CD4-positive, alpha-beta T cell treated with Interleukin-15 for 1 hour (primary cell): ENCODE measurements around the gene ROR1.

Experiments
- DNase-seq: peaks from one replicate; pipeline ENCODE4 v3.0.0-alpha.2; 2020

Gene ROR1

GRCh38 chr1:64163431-64163830, 389.6 kb downstream of the ROR1 start:
- no peak for DNase-seq

GRCh38 chr1:64163970-64164369, 390.2 kb downstream of the ROR1 start:
- no peak for DNase-seq

- DNase-seq = no peak
Measured at GRCh38 chr1:64166629-64167028, 392.8 kb downstream of the ROR1 start.

- DNase-seq = no peak
Measured at GRCh38 chr1:64167176-64167575, 393.4 kb downstream of the ROR1 start.

- no peak for DNase-seq
Measured at GRCh38 chr1:64171246-64171645, 397.4 kb downstream of the ROR1 start.

GRCh38 chr1:64171797-64172281, 398.0 kb downstream of the ROR1 start:
- DNase-seq = no peak

- no peak for DNase-seq
Measured at GRCh38 chr1:64172458-64172983, 398.7 kb downstream of the ROR1 start.

GRCh38 chr1:64173336-64173940, 399.6 kb downstream of the ROR1 start:
- no peak for DNase-seq

- no peak for DNase-seq
Measured at GRCh38 chr1:64175639-64176038, 401.8 kb downstream of the ROR1 start.

GRCh38 chr1:64176659-64177058, 402.8 kb downstream of the ROR1 start:
- no peak for DNase-seq

- DNase-seq = no peak
Measured at GRCh38 chr1:64179588-64179987, 405.8 kb downstream of the ROR1 start.

- no peak for DNase-seq
Measured at GRCh38 chr1:64182207-64182606, 408.4 kb downstream of the ROR1 start.

- DNase-seq = no peak
Measured at GRCh38 chr1:64183395-64184002, 409.7 kb downstream of the ROR1 start.

- DNase-seq = no peak
Measured at GRCh38 chr1:64184003-64184440, 410.2 kb downstream of the ROR1 start.

- no peak for DNase-seq
Measured at GRCh38 chr1:64186138-64186897, 412.5 kb downstream of the ROR1 start.

GRCh38 chr1:64186898-64187280, 413.1 kb downstream of the ROR1 start:
- DNase-seq = no peak

GRCh38 chr1:64187646-64188045, 413.8 kb downstream of the ROR1 start:
- no peak for DNase-seq

GRCh38 chr1:64192290-64192689, 418.5 kb downstream of the ROR1 start:
- DNase-seq = no peak

GRCh38 chr1:64194168-64195080, 420.6 kb downstream of the ROR1 start:
- DNase-seq = no peak

GRCh38 chr1:64195081-64195395, 421.2 kb downstream of the ROR1 start:
- DNase-seq = no peak

- DNase-seq = no peak
Measured at GRCh38 chr1:64196074-64196870, 422.5 kb downstream of the ROR1 start.

GRCh38 chr1:64197076-64197475, 423.3 kb downstream of the ROR1 start:
- no peak for DNase-seq
